Adipocyte (in vitro differentiated cells): ENCODE data around the gene NOL6.
A peak's percentile ranks its signal among the peaks of the same experiment; 100 is the strongest.
"Not testable (repeated sequence)": the region's sequence is repeated elsewhere in the genome, so short reads cannot be mapped to it uniquely, and the experiment has no call there.

Source experiments
- DNase-seq: peaks from one replicate; pipeline ENCODE4 v3.0.0-alpha.2; 2015; ENCODE audit warnings: low read depth
- H3K27me3 ChIP-seq: replicated peaks from 2 replicates; pipeline ENCODE4 v1.7.0; 2013; ENCODE audit warnings: mild to moderate bottlenecking, low read length, moderate library complexity; ENCODE audit not compliant: control insufficient read depth, insufficient read depth
- H3K36me3 ChIP-seq: 2 replicates; pipeline ENCODE4 v1.7.0; 2013; ENCODE audit warnings: low read length, mild to moderate bottlenecking, moderate library complexity; ENCODE audit not compliant: control insufficient read depth, insufficient read depth, severe bottlenecking
- H3K4me1 ChIP-seq: 2 replicates; pipeline ENCODE4 v1.7.0; 2013; ENCODE audit warnings: mild to moderate bottlenecking, low read length, moderate library complexity; ENCODE audit not compliant: control insufficient read depth, insufficient read depth
- H3K4me3 ChIP-seq: 2 replicates; pipeline ENCODE4 v1.7.0; 2013; ENCODE audit warnings: mild to moderate bottlenecking, low read length, moderate library complexity
- H3K9ac ChIP-seq: 2 replicates; pipeline ENCODE4 v1.7.0; 2013; ENCODE audit warnings: mild to moderate bottlenecking, low read length, moderate library complexity
- H3K9me3 ChIP-seq: 2 replicates; pipeline ENCODE4 v1.7.0; 2013; ENCODE audit warnings: mild to moderate bottlenecking, low read length, moderate library complexity; ENCODE audit not compliant: control insufficient read depth

The NOL6 gene

GRCh38 chr9:33426843-33427293 lies 46.9 kb downstream of the NOL6 start:
- no peak overlapping the region for H3K9ac ChIP-seq
- no peaks in the 10 kb centered on the region for H3K9me3 ChIP-seq
- no peak for DNase-seq
- no peaks in the 10 kb centered on the region for H3K36me3 ChIP-seq
- peaks cover 20% of the 10 kb centered on the region for H3K4me1 ChIP-seq
- H3K4me3 ChIP-seq = no peak overlapping the region
- no peaks in the 10 kb centered on the region for H3K27me3 ChIP-seq

GRCh38 chr9:33425128-33425533 lies 48.6 kb downstream of the NOL6 start:
- Histone ChIP-seq H3K4me1 (peaks cover 10% of the 10 kb centered on the region), H3K27me3 (peaks cover 3% of the 10 kb centered on the region), H3K9me3 (no peaks in the 10 kb centered on the region), H3K36me3 (no peaks in the 10 kb centered on the region), H3K4me3 (peak overlapping the region; percentile 18), H3K9ac (peak overlapping the region; percentile 27)
- no peak for DNase-seq

- not testable (repeated sequence) for H3K4me3 ChIP-seq, H3K27me3 ChIP-seq, H3K36me3 ChIP-seq, H3K9ac ChIP-seq, H3K4me1 ChIP-seq, DNase-seq, H3K9me3 ChIP-seq
Measured at GRCh38 chr9:33424492-33424891, 49.2 kb downstream of the NOL6 start.

GRCh38 chr9:33424043-33424442 lies 49.7 kb downstream of the NOL6 start:
- not testable (repeated sequence) for DNase-seq, H3K9me3 ChIP-seq, H3K9ac ChIP-seq, H3K4me3 ChIP-seq, H3K27me3 ChIP-seq, H3K36me3 ChIP-seq, H3K4me1 ChIP-seq

GRCh38 chr9:33419708-33420303 lies 53.9 kb downstream of the NOL6 start:
- H3K4me1 ChIP-seq = no peaks in the 10 kb centered on the region
- no peak overlapping the region for H3K9ac ChIP-seq
- H3K9me3 ChIP-seq = no peaks in the 10 kb centered on the region
- no peaks in the 10 kb centered on the region for H3K36me3 ChIP-seq
- no peak overlapping the region for H3K4me3 ChIP-seq
- H3K27me3 ChIP-seq = peaks cover 34% of the 10 kb centered on the region
- no peak for DNase-seq

- Histone ChIP-seq H3K36me3 (no peaks in the 10 kb centered on the region), H3K4me1 (no peaks in the 10 kb centered on the region), H3K4me3 (no peak overlapping the region), H3K27me3 (peaks cover 37% of the 10 kb centered on the region), H3K9ac (no peak overlapping the region), H3K9me3 (no peaks in the 10 kb centered on the region)
- DNase-seq = no peak
Measured at GRCh38 chr9:33418090-33418489, 55.6 kb downstream of the NOL6 start.

- Histone ChIP-seq H3K4me1 (no peaks in the 10 kb centered on the region), H3K9ac (no peak overlapping the region), H3K4me3 (no peak overlapping the region), H3K9me3 (no peaks in the 10 kb centered on the region), H3K27me3 (peaks cover 37% of the 10 kb centered on the region), H3K36me3 (no peaks in the 10 kb centered on the region)
- no peak for DNase-seq
Measured at GRCh38 chr9:33416996-33417395, 56.7 kb downstream of the NOL6 start.

GRCh38 chr9:33415501-33416038 lies 58.2 kb downstream of the NOL6 start:
- no peaks in the 10 kb centered on the region for H3K9me3 ChIP-seq
- H3K9ac ChIP-seq = peak overlapping the region; percentile 38
- H3K27me3 ChIP-seq = peaks cover 34% of the 10 kb centered on the region
- no peaks in the 10 kb centered on the region for H3K36me3 ChIP-seq
- H3K4me3 ChIP-seq = no peak overlapping the region
- no peaks in the 10 kb centered on the region for H3K4me1 ChIP-seq
- peak; percentile 77 for DNase-seq

GRCh38 chr9:33414889-33415500 lies 58.7 kb downstream of the NOL6 start:
- DNase-seq = no peak
- Histone ChIP-seq H3K36me3 (no peaks in the 10 kb centered on the region), H3K4me1 (no peaks in the 10 kb centered on the region), H3K4me3 (no peak overlapping the region), H3K27me3 (peaks cover 34% of the 10 kb centered on the region), H3K9me3 (no peaks in the 10 kb centered on the region), H3K9ac (no peak overlapping the region)

GRCh38 chr9:33414268-33414667 lies 59.5 kb downstream of the NOL6 start:
- no peaks in the 10 kb centered on the region for H3K36me3 ChIP-seq
- H3K4me3 ChIP-seq = no peak overlapping the region
- no peak for DNase-seq
- H3K9ac ChIP-seq = no peak overlapping the region
- H3K9me3 ChIP-seq = no peaks in the 10 kb centered on the region
- H3K4me1 ChIP-seq = no peaks in the 10 kb centered on the region
- H3K27me3 ChIP-seq = peaks cover 34% of the 10 kb centered on the region
